HEK293 (cell line): Measurements from ENCODE around the gene EYA3.

ENCODE experiments used
- CTCF ChIA-PET: fragments of 350-600 bp; formaldehyde crosslinking; extraction: SDS; loops from one replicate; lab custom pipeline; 2021; ENCODE audit warnings: antibody characterized with exemption; lab: Yijun Ruan, JAX
- POLR2A ChIA-PET: fragments of 300-600 bp; formaldehyde crosslinking; extraction: SDS; loops from one replicate; lab custom pipeline; 2020; ENCODE audit warnings: antibody characterized with exemption, inconsistent platforms; lab: Yijun Ruan, JAX
- H3K27ac ChIP-seq: fragments of 200-500 bp; sonication (Bioruptor generic); 2 replicates; pipeline ENCODE4 v1.5.1; 2014; ENCODE audit warnings: low read depth, low read length, control low read depth, inconsistent platforms; ENCODE audit errors: extremely low read depth
- H3K36me3 ChIP-seq, 2 experiments: fragments of 200-500 bp in 1 of 2; sonication (Bioruptor generic) in 1 of 2; 1 replicate in 1 of 2; 2 replicates in 1 of 2; pipeline ENCODE4 v1.5.1; 2014 to 2017; ENCODE audit warnings: inconsistent platforms in 2 of 2, low read length in 2 of 2; ENCODE audit not compliant: control insufficient read depth in 2 of 2, insufficient read depth in 1 of 2
- H3K4me1 ChIP-seq: fragments of 200-500 bp; sonication (Bioruptor generic); 2 replicates; pipeline ENCODE4 v1.5.1; 2014; ENCODE audit warnings: mild to moderate bottlenecking, low read length, inconsistent platforms; ENCODE audit not compliant: control insufficient read depth, insufficient read depth
- H3K4me3 ChIP-seq: 2 replicates; pipeline ENCODE4 v1.5.1; 2011; ENCODE audit warnings: low read depth, mild to moderate bottlenecking, control low read depth, low read length, moderate library complexity
- H3K9me3 ChIP-seq: fragments of 200-500 bp; sonication (Bioruptor generic); 2 replicates; pipeline ENCODE4 v1.5.1; 2014; ENCODE audit warnings: low read depth, low read length, inconsistent platforms; ENCODE audit not compliant: control insufficient read depth, insufficient read depth
- GLI2 ChIP-seq: fragments of 450-650 bp; formaldehyde crosslinking; IDR thresholded peaks from 2 replicates; pipeline ENCODE4; 2017; ENCODE audit warnings: missing biosample characterization, missing genetic modification characterization, low read depth, borderline replicate concordance
- PRDM2 ChIP-seq: fragments of 450-650 bp; formaldehyde crosslinking; IDR thresholded peaks from 2 replicates; pipeline ENCODE4 v1.5.1; 2016; ENCODE audit warnings: missing biosample characterization, missing genetic modification characterization, borderline replicate concordance
- PRDM4 ChIP-seq: fragments of 450-650 bp; formaldehyde crosslinking; IDR thresholded peaks from 2 replicates; pipeline ENCODE4 v1.5.1; 2017; ENCODE audit warnings: missing biosample characterization, missing genetic modification characterization
- ZBTB20 ChIP-seq: fragments of 450-650 bp; formaldehyde crosslinking; IDR thresholded peaks from 2 replicates; pipeline ENCODE4 v1.5.1; 2016; ENCODE audit warnings: missing biosample characterization, missing genetic modification characterization
- ZNF280D ChIP-seq: fragments of 450-650 bp; formaldehyde crosslinking; IDR thresholded peaks from 2 replicates; pipeline ENCODE4 v1.5.1; 2016; ENCODE audit warnings: missing biosample characterization, missing genetic modification characterization

Gene EYA3

GRCh38 chr1:28032281-28032680 lies 56.1 kb downstream of the EYA3 start:
- POLR2A ChIA-PET = interaction anchor here (0.5 kb wide), 1 partner anchor 616 kb away, joined by 4 read pairs; the partner anchor contains the start of gene RNU11
- CTCF ChIA-PET = interaction anchor here (1.1 to 1.4 kb wide), 2 partner anchors 25 to 81 kb away, joined by 3 read pairs; no protein-coding TSS in a partner anchor
- H3K4me3 ChIP-seq = no peak overlapping the region

More at GRCh38 chr1:28032281-28032680, 56.1 kb downstream of the EYA3 start:
- H3K36me3 ChIP-seq = peaks cover 0 to 8% of the 10 kb centered on the region in 2 experiments; a peak in 1 of 3 replicates
- TF ChIP-seq GLI2 = no peak
- no peak for TF ChIP-seq PRDM2 (tag by site-specific recombination)
- no peak for TF ChIP-seq ZBTB20
- TF ChIP-seq PRDM4 (tag by site-specific recombination) = no peak
- TF ChIP-seq ZNF280D = no peak
- no peaks in the 10 kb centered on the region for H3K4me1 ChIP-seq
- no peaks in the 10 kb centered on the region for H3K9me3 ChIP-seq
- no peak overlapping the region for H3K27ac ChIP-seq
